Caki2 (cell line): ENCODE data around the gene SFXN3. TPM values are rescaled to one million over a fixed set of nuclear protein-coding genes. Genes with fewer than 3 reads are reported as not detected.
A peak's percentile ranks its signal among the peaks of the same experiment; 100 is the strongest.

Experiments
- DNase-seq: peaks from one replicate; pipeline ENCODE4 v3.0.0-alpha.2; 2015; ENCODE audit warnings: low read depth
- in situ Hi-C: cut with HindIII; loops from 2 replicates; pipeline ENCODE4 v1.10.0; 2016; ENCODE audit warnings: low sequenced_read_pairs, low pct_unique_long_range_greater_than_20kb, mixed read lengths
- total RNA-seq: library from RNA; depleted of rRNA; stranded (reverse); fragments of >200 nt; shearing (Covaris generic); gene quantifications from 2 replicates; pipeline ENCODE4 v1.2.3, GENCODE V29; 2014; ENCODE audit warnings: low replicate concordance

The SFXN3 gene
- total RNA-seq, 1 experiment from 2014 or later, result 46.5 TPM

DNA sequence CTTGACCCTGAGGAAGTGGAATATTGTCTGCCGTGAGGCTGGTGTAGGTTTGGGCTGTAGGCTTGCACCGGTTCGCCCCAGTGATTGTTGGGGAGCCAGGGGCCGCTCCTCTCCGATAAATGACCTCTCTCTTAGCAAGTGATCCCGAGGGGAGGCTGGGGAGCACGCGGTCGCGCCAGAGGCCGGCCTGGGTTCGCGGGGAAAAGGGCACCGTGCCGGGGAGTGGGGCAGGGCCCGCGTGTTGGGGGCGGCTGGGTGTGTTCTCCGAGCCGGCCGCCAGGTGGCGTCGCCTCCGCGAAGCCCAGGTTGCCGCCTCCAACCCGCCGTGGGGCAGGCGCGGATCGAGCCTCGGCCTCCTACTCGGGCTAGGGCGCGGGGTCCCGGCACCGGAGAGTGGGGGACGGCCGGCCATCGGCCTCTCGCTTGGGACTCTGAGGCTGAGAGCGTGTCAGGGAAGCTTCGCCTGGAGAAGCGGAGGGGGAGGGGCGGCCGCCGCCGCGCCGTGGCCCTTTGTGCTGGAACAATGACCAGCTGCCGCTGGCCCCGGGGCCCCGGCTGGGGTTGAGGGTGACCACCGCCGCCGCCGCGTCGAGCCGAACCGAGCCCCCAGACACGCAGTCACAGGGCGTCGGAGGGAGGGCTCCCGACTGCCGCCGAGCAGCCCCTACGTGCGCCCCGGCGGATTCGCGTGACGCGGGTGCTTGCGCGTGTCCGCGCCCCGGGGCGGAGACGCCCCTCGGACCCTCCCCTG, 31.9 kb upstream of the SFXN3 start:
- DNase-seq, result peak; percentile 71
- in situ Hi-C loops, result no loop called here

DNA sequence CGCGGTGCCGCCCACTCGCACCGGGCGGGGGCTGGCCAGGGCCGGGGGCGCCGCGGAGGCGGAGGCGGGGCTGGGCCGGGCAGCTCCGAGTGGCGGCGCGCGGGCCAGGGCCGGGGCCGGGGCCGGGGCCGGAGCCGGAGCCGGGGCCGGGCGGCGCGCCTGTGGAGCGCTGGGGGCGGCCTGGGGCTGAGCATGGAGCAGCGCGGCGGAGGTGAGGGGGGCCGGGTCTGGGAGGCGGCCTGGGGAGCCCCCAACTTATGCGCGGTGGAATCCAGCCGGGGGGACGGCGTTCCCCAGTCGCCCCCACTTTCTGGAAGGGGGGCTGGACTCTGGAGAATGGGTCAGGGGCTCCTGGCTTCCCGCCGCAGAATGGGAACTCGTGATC, 31.3 kb upstream of the SFXN3 start, which contains the start of gene LZTS2:
Gene LZTS2 (plus strand): TSS at position 67 of the 385 bp plus-strand sequence. CDS start 2,731 bp downstream, outside the sequence.
- DNase-seq, result no peak
- in situ Hi-C loops, result no loop called here

DNA sequence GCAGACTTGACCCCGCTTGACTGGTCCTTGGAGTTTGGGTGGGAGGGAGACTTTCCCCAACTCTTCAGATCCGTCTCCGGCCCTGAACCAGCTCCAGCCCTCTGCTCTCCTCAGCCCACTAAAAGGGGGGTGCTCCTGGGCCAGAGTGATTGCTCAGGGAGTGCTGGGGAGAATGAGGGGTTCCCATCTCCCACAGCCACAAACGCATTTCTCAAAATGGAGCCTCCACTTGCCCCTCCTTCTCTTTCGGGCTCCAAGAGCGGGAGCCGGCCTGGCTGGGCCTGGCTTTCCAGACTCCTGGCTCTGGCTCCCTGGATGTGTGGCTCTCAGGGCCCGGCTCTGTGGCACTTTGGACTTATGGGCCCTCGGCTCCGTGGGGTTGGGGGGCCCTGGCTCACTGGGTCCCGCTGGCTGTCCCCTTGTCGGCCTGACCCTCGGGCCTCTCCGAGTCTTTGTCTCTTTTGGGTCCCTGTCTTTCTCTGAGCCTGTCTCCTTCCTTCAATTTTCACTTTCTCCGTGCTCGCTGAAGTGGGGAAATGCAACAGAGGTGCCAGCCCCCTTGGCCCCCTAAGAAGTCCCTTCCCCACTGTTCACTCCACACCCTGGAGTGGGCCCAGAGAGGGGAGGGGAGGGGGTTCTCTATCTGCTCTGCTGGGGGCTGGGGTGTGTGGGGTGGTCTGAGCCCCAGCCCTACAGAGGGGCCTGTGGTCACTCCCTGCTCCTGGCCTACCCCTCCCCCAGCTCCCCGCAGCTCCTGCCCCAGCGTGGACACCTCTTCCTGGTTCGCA, 30.7 kb upstream of the SFXN3 start:
- in situ Hi-C loops, result no loop called here
- DNase-seq, result peak; percentile 33

DNA sequence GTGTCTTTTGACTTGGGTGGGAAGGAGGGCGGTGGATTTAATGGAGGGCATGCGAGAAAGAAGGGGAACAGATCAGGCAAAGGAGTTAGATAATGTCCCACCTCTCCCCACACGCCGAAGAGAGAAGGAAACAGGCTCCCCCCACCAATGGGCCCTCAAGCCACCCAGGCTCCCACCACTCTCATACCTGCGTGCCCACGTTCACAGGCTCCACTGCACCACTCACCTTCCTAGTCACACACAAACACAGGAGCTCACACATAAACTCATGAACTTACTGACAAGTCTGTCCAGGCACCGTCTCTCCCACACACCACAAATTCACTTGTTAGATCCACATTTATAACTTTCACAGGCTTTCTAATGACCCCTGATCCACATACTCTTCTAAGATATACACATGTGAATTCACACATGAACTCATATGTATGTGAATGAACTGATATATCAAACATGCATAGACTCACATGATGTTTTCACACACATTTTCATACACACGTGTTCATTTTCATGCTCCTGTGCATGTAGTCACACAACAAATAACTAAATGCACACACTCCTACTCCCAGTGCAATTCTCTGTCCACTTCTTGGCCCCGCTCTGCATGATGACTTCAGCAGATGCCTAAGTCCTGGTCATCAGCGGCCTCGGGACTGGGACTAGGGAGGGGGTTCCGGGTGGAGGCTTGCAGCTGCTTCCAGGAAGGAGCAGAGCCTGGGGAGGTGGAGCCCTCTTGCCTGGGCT, 29.9 kb upstream of the SFXN3 start:
- peak; percentile 43 for DNase-seq
- in situ Hi-C loops, result no loop called here

DNA sequence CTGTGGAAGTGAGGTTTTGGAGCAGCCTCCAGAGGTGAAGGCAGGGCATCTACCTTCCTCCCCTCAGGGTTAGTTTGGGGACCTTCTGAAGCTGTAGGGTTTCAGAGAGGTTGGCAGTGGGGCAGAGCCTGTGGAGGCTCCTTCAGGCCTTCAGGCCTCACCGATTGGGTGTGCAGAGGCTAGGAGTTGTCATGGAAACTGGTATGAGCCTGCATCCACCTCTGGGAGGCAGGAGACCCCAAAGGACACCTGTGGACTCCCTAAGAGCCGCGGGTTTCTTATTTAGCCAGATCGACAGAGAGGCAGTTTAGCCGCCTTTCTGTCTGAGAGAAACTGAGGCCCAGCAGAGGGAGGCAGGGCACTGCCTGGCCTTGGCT, 29.4 kb upstream of the SFXN3 start:
- in situ Hi-C loops, result no loop called here
- DNase-seq, result no peak

DNA sequence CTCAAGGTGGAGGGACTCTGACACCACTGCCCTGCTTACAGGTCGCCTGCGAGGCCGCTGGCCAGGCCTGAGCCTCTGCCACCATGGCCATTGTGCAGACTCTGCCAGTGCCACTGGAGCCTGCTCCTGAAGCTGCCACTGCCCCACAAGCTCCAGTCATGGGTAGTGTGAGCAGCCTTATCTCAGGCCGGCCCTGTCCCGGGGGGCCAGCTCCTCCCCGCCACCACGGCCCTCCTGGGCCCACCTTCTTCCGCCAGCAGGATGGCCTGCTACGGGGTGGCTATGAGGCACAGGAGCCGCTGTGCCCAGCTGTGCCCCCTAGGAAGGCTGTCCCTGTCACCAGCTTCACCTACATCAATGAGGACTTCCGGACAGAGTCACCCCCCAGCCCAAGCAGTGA, 28.6 kb upstream of the SFXN3 start:
- in situ Hi-C loops, result no loop called here
- no peak for DNase-seq

DNA sequence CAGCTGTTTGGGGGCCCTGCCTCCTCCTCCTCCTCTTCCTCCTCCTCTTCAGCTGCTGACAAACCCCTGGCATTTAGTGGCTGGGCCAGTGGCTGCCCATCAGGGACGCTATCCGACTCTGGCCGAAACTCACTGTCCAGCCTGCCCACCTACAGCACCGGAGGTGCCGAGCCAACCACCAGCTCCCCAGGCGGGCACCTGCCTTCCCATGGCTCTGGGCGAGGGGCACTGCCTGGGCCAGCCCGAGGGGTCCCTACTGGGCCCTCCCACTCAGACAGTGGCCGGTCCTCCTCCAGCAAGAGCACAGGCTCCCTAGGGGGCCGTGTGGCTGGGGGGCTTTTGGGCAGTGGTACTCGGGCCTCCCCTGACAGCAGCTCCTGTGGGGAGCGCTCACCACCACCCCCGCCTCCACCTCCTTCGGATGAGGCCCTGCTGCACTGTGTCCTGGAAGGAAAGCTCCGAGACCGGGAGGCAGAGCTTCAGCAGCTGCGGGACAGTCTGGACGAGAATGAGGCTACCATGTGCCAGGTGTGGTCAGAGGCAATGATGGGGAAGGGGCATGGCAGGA, 27.3 kb upstream of the SFXN3 start:
- in situ Hi-C loops, result no loop called here
- DNase-seq, result no peak

DNA sequence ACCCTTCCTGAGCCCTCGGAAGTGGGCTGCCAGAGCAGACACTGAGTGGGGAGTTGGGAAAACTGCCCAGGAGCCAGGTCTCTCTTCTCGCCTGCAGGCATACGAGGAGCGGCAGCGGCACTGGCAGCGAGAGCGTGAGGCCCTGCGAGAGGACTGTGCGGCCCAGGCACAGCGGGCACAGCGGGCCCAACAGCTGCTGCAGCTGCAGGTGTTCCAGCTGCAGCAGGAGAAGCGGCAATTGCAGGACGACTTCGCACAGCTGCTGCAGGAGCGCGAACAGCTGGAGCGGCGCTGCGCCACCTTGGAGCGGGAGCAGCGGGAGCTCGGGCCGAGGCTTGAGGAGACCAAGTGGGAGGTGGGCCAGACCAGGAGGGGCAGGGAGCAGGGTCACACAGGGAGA, 25.7 kb upstream of the SFXN3 start:
- DNase-seq, result no peak
- in situ Hi-C loops, result no loop called here

DNA sequence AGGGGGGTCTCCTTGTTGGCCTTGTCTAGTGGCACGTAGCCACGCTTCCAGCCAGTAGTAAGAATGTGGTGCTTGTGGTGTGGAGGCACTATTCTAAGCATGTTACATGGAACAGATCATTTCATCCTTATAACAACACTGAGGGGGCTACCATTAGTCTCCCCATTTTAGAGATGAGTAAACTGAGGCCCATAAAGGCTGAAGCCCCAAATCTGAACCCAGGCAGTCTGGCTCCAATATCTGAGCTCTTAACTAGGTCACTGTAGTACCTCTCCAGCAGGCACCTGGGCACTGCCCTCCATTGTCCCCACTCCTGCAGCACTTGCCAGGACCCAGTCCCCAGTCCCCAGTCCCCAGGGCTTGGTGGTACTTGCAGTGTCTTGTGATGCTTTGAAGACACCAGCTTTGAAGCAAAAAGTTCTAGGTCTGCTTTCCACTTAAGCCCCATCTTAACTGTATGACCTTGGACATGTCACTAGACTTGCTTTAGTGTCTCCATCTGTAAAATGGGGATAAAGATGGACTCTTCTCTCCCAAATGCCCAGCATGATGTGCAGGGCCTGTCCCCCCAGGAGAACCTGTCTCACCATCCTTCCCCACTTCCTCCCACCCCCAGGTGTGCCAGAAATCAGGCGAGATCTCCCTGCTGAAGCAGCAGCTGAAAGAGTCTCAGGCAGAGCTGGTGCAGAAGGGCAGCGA, 25.0 kb upstream of the SFXN3 start:
- in situ Hi-C loops, result no loop called here
- no peak for DNase-seq

DNA sequence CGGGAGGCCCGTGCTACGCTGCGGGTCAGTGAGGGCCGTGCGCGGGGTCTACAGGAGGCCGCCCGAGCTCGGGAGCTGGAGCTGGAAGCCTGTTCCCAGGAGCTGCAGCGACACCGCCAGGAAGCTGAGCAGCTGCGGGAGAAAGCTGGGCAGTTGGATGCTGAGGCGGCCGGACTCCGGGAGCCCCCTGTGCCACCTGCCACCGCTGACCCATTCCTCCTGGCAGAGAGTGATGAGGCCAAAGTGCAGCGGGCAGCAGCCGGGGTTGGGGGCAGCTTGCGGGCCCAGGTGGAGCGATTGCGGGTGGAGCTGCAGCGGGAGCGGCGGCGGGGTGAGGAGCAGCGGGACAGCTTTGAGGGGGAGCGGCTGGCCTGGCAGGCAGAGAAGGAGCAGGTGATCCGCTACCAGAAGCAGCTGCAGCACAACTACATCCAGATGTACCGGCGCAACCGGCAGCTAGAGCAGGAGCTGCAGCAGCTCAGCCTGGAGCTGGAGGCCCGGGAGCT, 24.4 kb upstream of the SFXN3 start:
- in situ Hi-C loops, result no loop called here
- no peak for DNase-seq

DNA sequence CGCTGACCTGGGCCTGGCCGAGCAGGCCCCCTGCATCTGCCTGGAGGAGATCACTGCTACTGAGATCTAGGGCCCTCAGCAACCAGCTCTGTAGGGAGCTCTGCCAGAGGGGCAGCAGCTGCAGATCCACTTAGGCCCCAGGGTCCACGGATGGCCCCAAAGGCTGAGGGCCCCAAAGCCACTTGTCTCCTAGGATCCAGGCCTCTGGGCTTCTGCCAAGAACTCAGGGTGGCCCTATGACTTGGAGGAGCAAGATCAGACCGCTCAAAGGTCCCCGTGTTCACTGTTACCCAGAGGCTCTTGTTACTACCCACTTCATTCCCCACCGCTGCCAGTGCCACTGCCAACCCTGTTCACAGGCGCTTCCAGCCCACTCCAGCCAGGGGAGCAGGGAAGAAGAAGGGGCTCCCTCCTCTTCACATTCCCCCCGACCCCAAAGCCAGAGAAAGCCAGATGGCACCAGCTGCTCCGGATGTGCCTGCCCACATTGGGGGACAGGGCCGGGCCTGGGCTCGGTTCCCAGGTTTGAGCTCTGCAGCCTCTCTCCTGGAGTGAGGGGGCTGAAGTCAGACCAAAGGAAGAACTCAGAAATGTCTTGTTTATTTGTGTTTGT, 23.8 kb upstream of the SFXN3 start:
- in situ Hi-C loops, result no loop called here
- no peak for DNase-seq

DNA sequence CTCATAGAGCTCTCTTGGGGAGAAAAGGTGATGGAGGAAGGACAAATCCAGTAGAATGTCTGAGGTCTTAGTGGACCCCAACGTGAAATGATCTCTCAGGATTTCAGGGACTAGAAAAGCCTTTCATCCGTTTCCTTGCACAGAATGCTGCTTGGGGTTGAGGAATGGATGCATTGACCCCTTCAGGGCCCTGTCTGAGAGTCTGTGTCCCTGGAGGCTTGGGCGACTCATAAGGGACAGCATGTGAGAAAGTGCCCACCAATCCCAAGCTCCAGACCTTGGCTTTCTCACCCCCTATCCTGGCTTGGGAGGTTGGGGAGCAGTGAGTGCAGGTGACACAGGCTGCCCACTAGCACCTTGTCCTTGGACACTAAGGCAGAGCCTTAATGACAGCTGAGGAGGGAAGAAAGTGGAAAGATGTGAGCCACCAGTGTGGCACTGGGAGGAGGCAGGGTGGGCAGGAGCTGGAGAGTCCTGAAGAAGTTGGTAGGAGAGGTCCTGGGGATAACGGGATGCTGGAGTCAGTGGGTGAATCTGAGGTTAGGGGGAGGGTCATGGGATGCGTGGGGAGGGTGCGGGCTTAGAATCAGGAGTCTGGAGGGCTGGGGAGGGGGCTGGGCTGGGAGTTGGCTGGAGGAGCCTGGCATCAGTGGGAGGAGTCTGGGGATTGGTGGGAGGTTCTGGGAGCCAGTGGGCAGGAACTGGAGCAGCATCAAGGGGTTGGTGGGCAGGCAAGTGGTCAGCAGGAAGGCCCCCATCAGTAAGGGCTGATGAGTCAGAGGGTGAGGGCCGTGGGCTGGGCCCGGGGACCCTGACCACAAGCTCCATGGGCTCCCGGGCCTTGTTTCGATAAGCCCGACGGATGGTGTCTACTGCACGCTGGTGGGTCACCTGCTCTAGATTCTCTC, 22.9 kb upstream of the SFXN3 start:
- DNase-seq, result no peak
- in situ Hi-C loops, result no loop called here

DNA sequence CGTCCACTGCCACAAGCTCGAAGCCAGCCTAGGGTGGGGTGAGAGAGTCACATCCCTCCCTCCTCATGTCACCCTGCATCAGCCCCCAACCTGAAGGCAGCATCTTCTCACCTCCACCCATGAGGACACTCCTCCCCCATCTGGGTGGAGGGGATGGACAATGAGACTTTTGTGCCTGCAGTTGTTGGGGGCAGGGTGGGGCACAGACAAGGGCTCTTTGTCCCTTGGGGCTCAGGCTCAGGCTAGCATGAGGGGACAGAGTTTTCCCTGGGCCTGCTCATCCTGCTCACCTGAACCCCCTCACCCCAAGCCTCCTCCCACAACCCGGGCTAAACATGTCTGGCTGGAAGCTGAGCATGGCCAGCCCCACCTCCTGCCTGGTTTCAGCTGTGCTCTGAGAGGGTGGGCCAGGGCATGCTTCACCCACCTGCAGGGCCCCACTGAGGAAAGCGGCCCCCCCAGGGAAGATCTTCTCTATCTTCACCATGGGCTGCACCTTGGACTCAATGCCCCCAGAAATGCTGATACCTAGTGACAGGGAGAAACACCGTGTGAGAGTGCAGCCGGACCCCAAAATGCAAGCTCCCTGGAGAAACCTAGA, 22.1 kb upstream of the SFXN3 start:
- in situ Hi-C loops, result no loop called here

DNA sequence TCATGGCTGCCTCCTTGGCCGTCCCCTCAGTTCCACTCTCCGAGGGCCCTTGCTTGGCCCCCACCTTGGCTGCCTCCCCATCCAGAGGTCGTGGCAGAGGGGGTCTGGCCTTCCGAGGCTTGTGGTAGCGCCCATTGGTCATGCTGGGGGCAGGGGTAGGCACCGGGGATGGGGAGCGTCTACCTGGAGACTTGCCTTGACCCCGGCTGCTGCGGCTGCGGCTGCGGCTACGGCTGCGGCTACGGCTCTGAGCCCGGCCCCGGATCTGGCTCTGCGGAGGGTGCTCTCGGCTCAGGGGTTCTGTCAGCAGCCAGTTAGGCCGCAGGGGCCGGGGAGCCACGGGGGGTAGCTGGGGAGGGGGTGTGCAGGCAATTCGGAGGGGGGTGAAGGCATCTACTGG, 20.7 kb upstream of the SFXN3 start:
- in situ Hi-C loops, result no loop called here
- no peak for DNase-seq

More for the DNA sequence above, 22.1 kb upstream of the SFXN3 start:
- DNase-seq, result no peak

DNA sequence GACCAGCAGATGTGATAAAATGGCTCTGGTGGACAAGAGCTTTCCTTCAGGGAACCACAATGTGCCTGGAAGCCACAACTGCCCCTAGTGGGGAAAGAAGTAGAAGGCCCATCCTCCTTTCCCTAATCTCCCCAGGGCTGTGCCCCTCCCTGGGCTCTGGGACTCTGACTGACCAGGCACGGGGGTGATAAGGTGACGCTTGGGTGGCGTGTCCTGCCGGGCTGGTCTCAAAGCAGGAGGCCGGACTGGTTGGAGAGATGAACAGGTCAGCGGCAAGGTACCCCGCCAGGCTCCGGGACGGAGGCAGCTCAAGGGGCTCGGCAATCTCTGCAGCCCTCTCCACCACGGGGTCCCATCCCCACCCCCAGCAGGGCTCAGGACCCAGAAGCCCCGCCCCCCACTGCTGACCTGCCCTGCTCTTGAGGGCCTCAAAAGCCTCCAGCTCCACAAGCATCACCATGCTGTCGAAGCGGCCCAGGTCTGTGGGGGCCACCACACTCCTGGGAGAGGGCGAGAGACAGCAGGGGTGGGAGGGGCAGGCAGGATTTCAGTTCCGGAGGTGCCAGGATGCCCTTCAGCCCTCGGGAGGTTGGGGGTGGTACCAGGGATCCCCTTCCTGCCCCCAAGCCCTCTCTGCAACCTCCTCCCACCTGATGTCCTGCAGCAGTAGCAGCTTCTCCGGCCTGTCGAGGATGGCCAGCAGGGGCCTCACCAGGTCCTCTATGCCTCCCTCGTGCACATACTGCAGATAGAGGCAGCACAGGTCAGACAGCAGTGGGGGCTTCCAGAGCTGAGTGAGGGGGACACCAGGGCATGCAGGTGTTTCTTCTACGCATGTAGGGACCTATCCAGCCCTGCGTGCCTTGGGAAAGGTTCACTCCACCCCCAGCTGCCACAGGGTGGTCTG, 19.3 kb upstream of the SFXN3 start:
- in situ Hi-C loops, result no loop called here
- no peak for DNase-seq
